Right lobe of liver (tissue), 6 donors: ENCODE data around the gene SPATS2. TPM values are rescaled to one million over a fixed set of nuclear protein-coding genes. Genes with fewer than 3 reads are reported as not detected.
A peak's percentile ranks its signal among the peaks of the same experiment; 100 is the strongest.

ENCODE experiments used
- ATAC-seq, 4 donors: fragments of 200-7000 bp; cut with Tn5 transposase; one replicate each; pipeline ENCODE4 v1.9.1; 2020; ENCODE audit warnings: mild to moderate bottlenecking in 4 of 4, moderate library complexity in 4 of 4
- DNase-seq, 3 donors: peaks; one replicate each; pipeline ENCODE4 v3.0.0-alpha.2; 2020
- H3K27ac ChIP-seq, 3 donors: fragments of 200-600 bp; one replicate each; pipeline ENCODE4 v1.8.0; 2022
- H3K27me3 ChIP-seq, 2 donors: fragments of 200-600 bp; one replicate each; pipeline ENCODE4 v1.8.0; 2022
- H3K36me3 ChIP-seq, 4 donors: fragments of 200-600 bp; sonication (generic) in 1 of 4; one replicate each; pipeline versions ENCODE4 v1.5.1 to v1.8.0; 2017 to 2022; ENCODE audit warnings: control low read depth in 1 of 4
- H3K4me1 ChIP-seq, 4 donors: fragments of 200-600 bp; sonication (generic) in 1 of 4; one replicate each; pipeline versions ENCODE4 v1.5.1 to v1.8.0; 2017 to 2022; ENCODE audit warnings: control low read depth in 1 of 4
- H3K4me3 ChIP-seq, 3 donors: fragments of 200-600 bp; one replicate each; pipeline ENCODE4 v1.8.0; 2022
- H3K9me3 ChIP-seq, 4 donors: fragments of 200-600 bp; sonication (generic) in 1 of 4; one replicate each; pipeline versions ENCODE4 v1.5.1 to v1.8.0; 2017 to 2022; ENCODE audit warnings: control low read depth in 1 of 4
- CTCF ChIP-seq, 4 donors: fragments of 200-600 bp in 3 of 4; fragments of 450-650 bp in 1 of 4; IDR thresholded peaks; one replicate each; pipeline versions ENCODE4 v1.5.1 to v1.8.0; 2016 to 2022; ENCODE audit warnings: antibody characterized with exemption in 4 of 4, mild to moderate bottlenecking in 2 of 4
- POLR2A ChIP-seq: fragments of 450-650 bp; IDR thresholded peaks from one replicate; pipeline ENCODE4 v1.6.1; 2017; ENCODE audit warnings: antibody characterized with exemption, mild to moderate bottlenecking
- WGBS: methylation state at CpG from one replicate; pipeline ENCODE4 v1.1.6; 2018; ENCODE audit warnings: low coverage, low lambda C conversion rate; ENCODE audit not compliant: insufficient coverage; ENCODE audit errors: missing lambda C conversion rate; 5-methylcytosine and 5-hydroxymethylcytosine counted together
- intact Hi-C, 2 donors: fragments of 100-400 bp; cut with DNase I; formaldehyde crosslinking; loops; one replicate each; pipeline versions ENCODE4 v1.11.2 to v1.14.1; 2022
- small RNA-seq, 2 experiments: library from RNA; depleted of rRNA; stranded (forward); fragments of <200 nt; gene quantifications; one replicate each; pipeline ENCODE3, GENCODE V24; 2016
- total RNA-seq, 6 experiments: library from RNA; depleted of rRNA in 2 of 6; stranded (reverse); fragments of >200 nt in 2 of 6; fragmentation: NEBNext Ultra II Directional in 3 of 6; extraction: Animal tissue kit (Norgen Biotek cat#: 25700) in 3 of 6; gene quantifications; one replicate each; pipeline versions ENCODE4 v1.1.0 to v1.2.4, GENCODE V29; 2016 to 2023
- donor health status: DM: no; HTN: yes; CAD: no.
- donor health status: DM: no; HTN: no; CAD: no.
- donor health status: DM: no; HTN: no; CAD: no.
- donor health status: DM: no; HTN: yes; CAD: no.
- donor health status: DM: no; HTN: yes; CAD: no.

Gene SPATS2
- total RNA-seq, 6 experiments from 2014 or later, result 3.2 to 6.1 (median 4.4) TPM

- Histone ChIP-seq H3K4me3 (peak overlapping the region; percentile 88 to 97 (median 90)), H3K27me3 (no peaks in the 10 kb centered on the region), H3K4me1 (peaks cover 0 to 18% (median 0%) of the 10 kb centered on the region in 4 donors), H3K27ac (peak overlapping the region in 1 of 3 donors; percentile 88), H3K9me3 (no peaks in the 10 kb centered on the region), H3K36me3 (peaks cover 0 to 30% (median 15%) of the 10 kb centered on the region in 4 donors)
- TF ChIP-seq POLR2A (no peak), CTCF (IDR thresholded peaks at IDR 0.05) (no peak)
- ATAC-seq, result peak in 1 of 4 donors; percentile 7
- intact Hi-C loops, result no loop called here
- DNase-seq, result no peak
- WGBS, result 5% methylated on average over 9 of the region's 11 CpGs
Observed at GRCh38 chr12:49567302-49567610, 200.0 kb downstream of the SPATS2 start.

GRCh38 chr12:49567611-49568441 is 200.6 kb downstream of the SPATS2 start, which contains the start of gene MCRS1:
TSS of gene MCRS1 (minus strand) at chr12:49568142. CDS start at chr12:49566731, 1,411 bp downstream.
- Histone ChIP-seq H3K9me3 (no peaks in the 10 kb centered on the region), H3K27ac (peak within 1 kb of the TSS; percentile 77 to 88 (median 87)), H3K4me1 (peaks cover 0 to 18% (median 0%) of the 10 kb centered on the region in 4 donors), H3K4me3 (peak within 1 kb of the TSS; percentile 88 to 97 (median 90)), H3K36me3 (peaks cover 0 to 25% (median 13%) of the 10 kb centered on the region in 4 donors), H3K27me3 (no peaks in the 10 kb centered on the region)
- intact Hi-C loops, result no loop called here
- WGBS, result under 1% methylated on average over 38 of the region's 54 CpGs
- TF ChIP-seq CTCF (IDR thresholded peaks at IDR 0.05) (no peak), POLR2A (peak; percentile 60)
- peak; percentile 90 to 98 (median 96) for ATAC-seq
- peak; percentile 85 to 92 (median 91) for DNase-seq

GRCh38 chr12:49568442-49569162 is 201.3 kb downstream of the SPATS2 start:
- ATAC-seq (peak in 2 of 4 donors; percentile 6 to 33), DNase-seq (no peak)
- TF ChIP-seq CTCF (IDR thresholded peaks at IDR 0.05) (no peak), POLR2A (no peak)
- WGBS, result 3% methylated on average over 19 of the region's 19 CpGs
- H3K4me1 ChIP-seq, result peaks cover 0 to 18% (median 0%) of the 10 kb centered on the region in 4 donors
- peaks cover 0 to 17% (median 7%) of the 10 kb centered on the region in 4 donors for H3K36me3 ChIP-seq
- H3K9me3 ChIP-seq, result no peaks in the 10 kb centered on the region
- H3K27me3 ChIP-seq, result no peaks in the 10 kb centered on the region
- H3K4me3 ChIP-seq, result peak overlapping the region; percentile 88 to 97 (median 90)
- H3K27ac ChIP-seq, result peak overlapping the region in 2 of 3 donors; percentile 87 to 88
- intact Hi-C loops, result no loop called here

Small RNAs within 50 kb of the gene (small RNA-seq; reads per million reads assigned to genes)
- 0 reads per million in 2 experiments for gene AC125611.1

Other genes starting within 250 kb of the SPATS2 start
- 100 to 1,000 TPM in 5 of 6 experiments, 10 to 100 TPM in 1; 90.3 to 370 (median 174) TPM for gene TUBA1B, start 236.1 kb upstream of the SPATS2 start, total RNA-seq
- 10 to 100 TPM in 2 of 6 experiments, 1 to 10 TPM in 4; 3.8 to 18.9 (median 5.8) TPM for gene TUBA1A, start 178.4 kb upstream of the SPATS2 start, total RNA-seq
- gene TUBA1C, start 102.4 kb upstream of the SPATS2 start, total RNA-seq, result 100 to 1,000 TPM in 2 of 6 experiments, 10 to 100 TPM in 4; 40.6 to 224 (median 68.7) TPM
- not detected for gene PRPH, start 72.3 kb upstream of the SPATS2 start, total RNA-seq
- gene TROAP, start 44.2 kb upstream of the SPATS2 start, total RNA-seq, result 1 to 10 TPM in 2 of 6 experiments, under 1 TPM in 4; 0.24 to 2.6 (median 0.93) TPM
- gene C1QL4, start 30.3 kb upstream of the SPATS2 start, total RNA-seq, result not detected
- 10 to 100 TPM; 36.5 to 49.1 (median 43.7) TPM for gene DNAJC22, start 20.6 kb upstream of the SPATS2 start, total RNA-seq
- gene KCNH3, start 171.6 kb downstream of the SPATS2 start, total RNA-seq, result under 1 TPM in 3 of 6 experiments, not detected in 3; 0.09 to 0.25 (median 0.16) TPM
- gene MCRS1, start 200.7 kb downstream of the SPATS2 start, total RNA-seq, result 10 to 100 TPM; 16.0 to 23.0 (median 20.4) TPM
- 1 to 10 TPM in 1 of 6 experiments, under 1 TPM in 5; 0.24 to 1.4 (median 0.71) TPM for gene FAM186B, start 238.2 kb downstream of the SPATS2 start, total RNA-seq